Measurements from ENCODE around the gene NCKIPSD.
A peak's percentile ranks its signal among the peaks of the same experiment; 100 is the strongest.

NCKIPSD gene

GRCh38 chr3:48685293-48685602 lies 467 bp downstream of the NCKIPSD start:
- Histone ChIP-seq H3K4me2 (ENCODE audit: low read length, poor library complexity, severe bottlenecking) (peak overlapping the region; percentile 89), H2BK5ac (ENCODE audit: low read depth, low read length, poor library complexity, severe bottlenecking) (no peak overlapping the region), H2BK15ac (ENCODE audit: low read depth, poor library complexity, severe bottlenecking) (no peak overlapping the region), H3K18ac (ENCODE audit: low read depth in 1 of 2, low read length in 2 of 2) (peak overlapping the region; percentile 67 to 95), H2AK5ac (ENCODE audit: low read length, severe bottlenecking) (peak overlapping the region; percentile 83), H2BK120ac (ENCODE audit: low read depth, low read length) (no peak overlapping the region), H3K27ac (ENCODE audit: low read length, poor library complexity, severe bottlenecking) (no peak overlapping the region), H3K9me3 (ENCODE audit: control insufficient read depth, low read length) (no peaks in the 10 kb centered on the region), H2BK12ac (ENCODE audit: low read length in 2 of 2) (no peak overlapping the region), H2AFZ (ENCODE audit: low read depth, low read length) (peak overlapping the region; percentile 79), H3K36me3 (ENCODE audit: control insufficient read depth in 1 of 2, insufficient read depth in 2 of 2, low read depth in 1 of 2, low read length in 2 of 2) (peaks cover 55 to 62% of the 10 kb centered on the region in 2 experiments), H3K79me1 (replicated peaks; ENCODE audit: low read length, poor library complexity, severe bottlenecking) (peaks cover 43% of the 10 kb centered on the region), H3K4me3 (ENCODE audit: insufficient read depth in 1 of 2, low read depth in 1 of 2, low read length in 2 of 2) (peak overlapping the region; percentile 96 to 98), H3K27me3 (ENCODE audit: control insufficient read depth in 1 of 2, insufficient read depth in 1 of 2, low read length in 2 of 2) (no peaks in the 10 kb centered on the region), H4K91ac (ENCODE audit: low read length) (peak overlapping the region; percentile 65), H3K9ac (ENCODE audit: low read length) (peak overlapping the region; percentile 92), H3K14ac (ENCODE audit: low read length in 2 of 2) (peak overlapping the region in 1 of 2 experiments; percentile 64), H3K23ac (ENCODE audit: low read length in 2 of 2) (peak overlapping the region in 1 of 2 experiments; percentile 88), H3K4me1 (ENCODE audit: control insufficient read depth, insufficient read depth, low read depth, low read length) (peaks cover 39% of the 10 kb centered on the region), H4K8ac (ENCODE audit: low read length) (peak overlapping the region; percentile 74), H3K4ac (ENCODE audit: low read depth in 1 of 2, low read length in 2 of 2) (peak overlapping the region in 1 of 2 experiments; percentile 40)
- WGBS, result 9% methylated on average over 13 of the region's 13 CpGs
- DNase-seq, result no peak

GRCh38 chr3:48684480-48685143 lies 1.1 kb downstream of the NCKIPSD start:
- Histone ChIP-seq H3K4me2 (ENCODE audit: low read length, poor library complexity, severe bottlenecking) (peak overlapping the region; percentile 14), H2AFZ (ENCODE audit: low read depth, low read length) (no peak overlapping the region), H2BK5ac (ENCODE audit: low read depth, low read length, poor library complexity, severe bottlenecking) (no peak overlapping the region), H3K18ac (ENCODE audit: low read depth in 1 of 2, low read length in 2 of 2) (no peak overlapping the region), H3K14ac (ENCODE audit: low read length in 2 of 2) (no peak overlapping the region), H3K27me3 (ENCODE audit: control insufficient read depth in 1 of 2, insufficient read depth in 1 of 2, low read length in 2 of 2) (no peaks in the 10 kb centered on the region), H3K9me3 (ENCODE audit: control insufficient read depth, low read length) (no peaks in the 10 kb centered on the region), H4K8ac (ENCODE audit: low read length) (peak overlapping the region; percentile 45), H2AK5ac (ENCODE audit: low read length, severe bottlenecking) (peak overlapping the region; percentile 21), H3K9ac (ENCODE audit: low read length) (peak overlapping the region; percentile 73), H3K79me1 (replicated peaks; ENCODE audit: low read length, poor library complexity, severe bottlenecking) (peaks cover 44% of the 10 kb centered on the region), H3K4me1 (ENCODE audit: control insufficient read depth, insufficient read depth, low read depth, low read length) (peaks cover 42% of the 10 kb centered on the region), H3K36me3 (ENCODE audit: control insufficient read depth in 1 of 2, insufficient read depth in 2 of 2, low read depth in 1 of 2, low read length in 2 of 2) (peaks cover 55 to 64% of the 10 kb centered on the region in 2 experiments), H2BK12ac (ENCODE audit: low read length in 2 of 2) (no peak overlapping the region), H2BK120ac (ENCODE audit: low read depth, low read length) (peak overlapping the region; percentile 23), H3K23ac (ENCODE audit: low read length in 2 of 2) (no peak overlapping the region), H2BK15ac (ENCODE audit: low read depth, poor library complexity, severe bottlenecking) (peak overlapping the region; percentile 89), H3K27ac (ENCODE audit: low read length, poor library complexity, severe bottlenecking) (no peak overlapping the region), H4K91ac (ENCODE audit: low read length) (peak overlapping the region; percentile 19), H3K4me3 (ENCODE audit: insufficient read depth in 1 of 2, low read depth in 1 of 2, low read length in 2 of 2) (peak overlapping the region in 1 of 2 experiments; percentile 96), H3K4ac (ENCODE audit: low read depth in 1 of 2, low read length in 2 of 2) (peak overlapping the region in 1 of 2 experiments; percentile 76)
- peak; percentile 51 for DNase-seq
- WGBS, result 56% methylated on average over 5 of the region's 7 CpGs

DNA sequence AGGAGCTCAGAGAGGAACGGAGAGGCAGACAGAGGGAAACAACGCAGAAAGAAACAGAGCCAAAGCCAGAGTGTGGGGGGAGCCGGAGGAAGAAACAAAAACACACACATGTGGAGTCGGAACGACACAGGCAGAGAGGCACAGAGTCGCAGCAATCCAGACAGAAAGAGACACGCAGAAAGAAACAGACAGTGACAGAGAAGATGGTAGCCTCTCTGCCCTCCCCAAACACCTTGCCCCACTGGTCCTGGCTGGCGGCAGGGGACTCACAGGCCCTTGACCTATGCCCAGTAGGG lies 1.7 kb downstream of the NCKIPSD start:
- Histone ChIP-seq H2AFZ (ENCODE audit: low read depth, low read length) (no peak overlapping the region), H2BK120ac (ENCODE audit: low read depth, low read length) (peak overlapping the region; percentile 23), H3K4ac (ENCODE audit: low read depth in 1 of 2, low read length in 2 of 2) (peak overlapping the region; percentile 6 to 21), H2AK5ac (ENCODE audit: low read length, severe bottlenecking) (peak overlapping the region; percentile 62), H4K8ac (ENCODE audit: low read length) (peak overlapping the region; percentile 24), H3K4me1 (ENCODE audit: control insufficient read depth, insufficient read depth, low read depth, low read length) (peaks cover 42% of the 10 kb centered on the region), H3K23ac (ENCODE audit: low read length in 2 of 2) (no peak overlapping the region), H2BK15ac (ENCODE audit: low read depth, poor library complexity, severe bottlenecking) (no peak overlapping the region), H3K9ac (ENCODE audit: low read length) (peak overlapping the region; percentile 73), H3K79me1 (replicated peaks; ENCODE audit: low read length, poor library complexity, severe bottlenecking) (peaks cover 41% of the 10 kb centered on the region), H3K18ac (ENCODE audit: low read depth in 1 of 2, low read length in 2 of 2) (no peak overlapping the region), H3K4me3 (ENCODE audit: insufficient read depth in 1 of 2, low read depth in 1 of 2, low read length in 2 of 2) (peak overlapping the region in 1 of 2 experiments; percentile 96), H3K4me2 (ENCODE audit: low read length, poor library complexity, severe bottlenecking) (no peak overlapping the region), H3K36me3 (ENCODE audit: control insufficient read depth in 1 of 2, insufficient read depth in 2 of 2, low read depth in 1 of 2, low read length in 2 of 2) (peaks cover 55 to 64% of the 10 kb centered on the region in 2 experiments), H3K9me3 (ENCODE audit: control insufficient read depth, low read length) (no peaks in the 10 kb centered on the region), H4K91ac (ENCODE audit: low read length) (peak overlapping the region; percentile 19), H2BK5ac (ENCODE audit: low read depth, low read length, poor library complexity, severe bottlenecking) (no peak overlapping the region), H2BK12ac (ENCODE audit: low read length in 2 of 2) (peak overlapping the region in 1 of 2 experiments; percentile 17), H3K27ac (ENCODE audit: low read length, poor library complexity, severe bottlenecking) (no peak overlapping the region), H3K14ac (ENCODE audit: low read length in 2 of 2) (peak overlapping the region in 1 of 2 experiments; percentile 28), H3K27me3 (ENCODE audit: control insufficient read depth in 1 of 2, insufficient read depth in 1 of 2, low read length in 2 of 2) (no peaks in the 10 kb centered on the region)
- DNase-seq, result no peak
- WGBS, result 91% methylated on average over 8 of the region's 8 CpGs

- peaks cover 49% of the 10 kb centered on the region for H3K4me1 ChIP-seq (ENCODE audit: control insufficient read depth, insufficient read depth, low read depth, low read length)
- no peak overlapping the region for H3K14ac ChIP-seq (ENCODE audit: low read length in 2 of 2)
- no peak overlapping the region for H3K4me2 ChIP-seq (ENCODE audit: low read length, poor library complexity, severe bottlenecking)
- no peak overlapping the region for H3K23ac ChIP-seq (ENCODE audit: low read length in 2 of 2)
- no peak overlapping the region for H3K4me3 ChIP-seq (ENCODE audit: insufficient read depth in 1 of 2, low read depth in 1 of 2, low read length in 2 of 2)
- H4K91ac ChIP-seq (ENCODE audit: low read length), result no peak overlapping the region
- H3K36me3 ChIP-seq (ENCODE audit: control insufficient read depth in 1 of 2, insufficient read depth in 2 of 2, low read depth in 1 of 2, low read length in 2 of 2), result peaks cover 55 to 63% of the 10 kb centered on the region in 2 experiments
- WGBS, result over 99% methylated on average over 9 of the region's 9 CpGs
- no peak overlapping the region for H3K4ac ChIP-seq (ENCODE audit: low read depth in 1 of 2, low read length in 2 of 2)
- no peak overlapping the region for H2BK15ac ChIP-seq (ENCODE audit: low read depth, poor library complexity, severe bottlenecking)
- peak overlapping the region; percentile 31 for H3K27ac ChIP-seq (ENCODE audit: low read length, poor library complexity, severe bottlenecking)
- H2AK5ac ChIP-seq (ENCODE audit: low read length, severe bottlenecking), result peak overlapping the region; percentile 34
- H2AFZ ChIP-seq (ENCODE audit: low read depth, low read length), result no peak overlapping the region
- H3K27me3 ChIP-seq (ENCODE audit: control insufficient read depth in 1 of 2, insufficient read depth in 1 of 2, low read length in 2 of 2), result no peaks in the 10 kb centered on the region
- H2BK120ac ChIP-seq (ENCODE audit: low read depth, low read length), result no peak overlapping the region
- no peaks in the 10 kb centered on the region for H3K9me3 ChIP-seq (ENCODE audit: control insufficient read depth, low read length)
- H3K79me1 ChIP-seq (replicated peaks; ENCODE audit: low read length, poor library complexity, severe bottlenecking), result peaks cover 36% of the 10 kb centered on the region
- no peak overlapping the region for H3K18ac ChIP-seq (ENCODE audit: low read depth in 1 of 2, low read length in 2 of 2)
- no peak overlapping the region for H3K9ac ChIP-seq (ENCODE audit: low read length)
- no peak overlapping the region for H2BK5ac ChIP-seq (ENCODE audit: low read depth, low read length, poor library complexity, severe bottlenecking)
- no peak for DNase-seq
- no peak overlapping the region for H2BK12ac ChIP-seq (ENCODE audit: low read length in 2 of 2)
- H4K8ac ChIP-seq (ENCODE audit: low read length), result no peak overlapping the region
Measured at GRCh38 chr3:48682786-48683185, 2.9 kb downstream of the NCKIPSD start.

Measured in mesenchymal stem cell (in vitro differentiated cells and primary cell).